Spleen (tissue), 7 donors: ENCODE measurements around the gene CHD9NB.

ENCODE experiments used
- CTCF ChIP-seq, 11 experiments: fragments of 200-600 bp in 7 of 11; fragments of 450-650 bp in 4 of 11; sonication (generic) in 4 of 11; IDR thresholded peaks in 8 of 11; conservative IDR thresholded peaks in 3 of 11; 1 replicate in 7 of 11; 2 replicates in 4 of 11; pipeline versions ENCODE4 v1.4.0 to v1.8.0; 2016 to 2021; ENCODE audit warnings: antibody characterized with exemption in 11 of 11, inconsistent platforms in 4 of 11, mild to moderate bottlenecking in 1 of 11
- POLR2A ChIP-seq, 3 donors: fragments of 450-650 bp; IDR thresholded peaks; one replicate each; pipeline ENCODE4 v1.5.1; 2017; ENCODE audit warnings: antibody characterized with exemption in 3 of 3, mild to moderate bottlenecking in 1 of 3
- POLR2AphosphoS5 ChIP-seq, 3 donors: sonication (generic); formaldehyde crosslinking; IDR thresholded peaks; one replicate each; pipeline ENCODE4 v1.5.1; 2017; ENCODE audit warnings: antibody characterized with exemption in 3 of 3
- donor health status: DM: no; HTN: no; CAD: no; lungs with moderate emphysema.
- donor health status: DM: no; HTN: no; CAD: no.
- donor health status: DM: no; HTN: no; CAD: no.

GRCh38 chr16:52994942-52995341 lies 57.8 kb downstream of the CHD9NB start:
- TF ChIP-seq CTCF (IDR thresholded peaks at IDR 0.05 in 8 of 11, conservative IDR thresholded peaks at IDR 0.05 in 3 of 11): no peak
- no peak for TF ChIP-seq POLR2A (IDR thresholded peaks at IDR 0.05)
- no peak for TF ChIP-seq POLR2AphosphoS5 (IDR thresholded peaks at IDR 0.05)
